ENCODE measurements around the gene SPAM1. TPM values are rescaled to one million over a fixed set of nuclear protein-coding genes. Genes with fewer than 3 reads are reported as not detected.
A peak's percentile ranks its signal among the peaks of the same experiment; 100 is the strongest.

SPAM1 gene
- total RNA-seq, 1 experiment from 2014 or later = not detected

- POLR2A ChIA-PET = no interaction called here
- no peak for ATAC-seq
- no peak for DNase-seq (ENCODE audit: low spot score)
- Mint-ChIP-seq H3K36me3 (peaks cover 5% of the 10 kb centered on the region; the same call in 1 of the 2 replicates), H3K9me3 (peaks cover 17% of the 10 kb centered on the region), H3K27ac (no peak overlapping the region), H3K27me3 (ENCODE audit: low read depth) (no peaks in the 10 kb centered on the region), H3K4me3 (no peak overlapping the region), H3K4me1 (peaks cover 7% of the 10 kb centered on the region)
- no peak for TF ChIP-seq NR3C1 (CRISPR knock-in tag; conservative IDR thresholded peaks at IDR 0.05; ENCODE audit: low read depth)
- TF ChIP-seq, protein P1, sequence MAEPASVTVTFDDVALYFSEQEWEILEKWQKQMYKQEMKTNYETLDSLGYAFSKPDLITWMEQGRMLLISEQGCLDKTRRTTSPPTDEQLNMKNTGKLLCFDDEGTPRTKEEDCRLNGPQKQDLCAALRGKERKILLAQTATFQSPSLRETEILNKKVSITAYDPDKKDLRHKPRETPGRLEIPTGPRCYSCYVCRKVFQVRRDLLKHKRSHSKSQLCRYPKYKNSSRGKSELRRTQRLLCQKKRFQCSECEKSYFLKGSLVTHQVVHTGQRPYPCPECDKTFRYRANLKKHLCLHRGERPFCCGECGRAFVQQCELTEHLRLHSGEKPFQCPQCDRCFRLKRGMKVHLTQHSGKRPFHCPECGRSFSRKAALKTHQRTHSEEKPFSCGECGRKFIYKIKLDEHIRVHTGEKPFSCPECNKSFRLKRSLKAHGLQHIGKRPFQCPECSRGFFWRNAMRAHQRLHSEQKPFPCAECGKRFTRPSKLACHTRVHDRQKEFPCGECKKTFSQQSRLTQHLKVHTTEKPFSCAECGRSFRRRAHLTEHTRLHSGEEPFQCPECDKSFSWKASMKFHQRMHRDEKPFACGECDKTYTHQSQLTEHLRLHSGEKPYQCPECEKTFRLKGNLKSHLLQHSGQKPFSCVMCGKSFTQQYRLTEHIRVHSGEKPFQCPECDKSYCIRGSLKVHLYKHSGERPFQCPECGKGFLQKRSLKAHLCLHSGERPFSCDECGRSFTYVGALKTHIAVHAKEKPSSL (CRISPR knock-in tag; conservative IDR thresholded peaks at IDR 0.05) = no peak
- TF ChIP-seq ZNF317 (CRISPR knock-in tag; IDR thresholded peaks at IDR 0.05; ENCODE audit: borderline replicate concordance, low read depth) = no peak
- no peak for TF ChIP-seq SOX15 (CRISPR knock-in tag; IDR thresholded peaks at IDR 0.05)
- CTCF ChIA-PET = no interaction called here
These were observed 1.4 kb upstream of the SPAM1 start for GRCh38 chr7:123923599-123923998.

DNA sequence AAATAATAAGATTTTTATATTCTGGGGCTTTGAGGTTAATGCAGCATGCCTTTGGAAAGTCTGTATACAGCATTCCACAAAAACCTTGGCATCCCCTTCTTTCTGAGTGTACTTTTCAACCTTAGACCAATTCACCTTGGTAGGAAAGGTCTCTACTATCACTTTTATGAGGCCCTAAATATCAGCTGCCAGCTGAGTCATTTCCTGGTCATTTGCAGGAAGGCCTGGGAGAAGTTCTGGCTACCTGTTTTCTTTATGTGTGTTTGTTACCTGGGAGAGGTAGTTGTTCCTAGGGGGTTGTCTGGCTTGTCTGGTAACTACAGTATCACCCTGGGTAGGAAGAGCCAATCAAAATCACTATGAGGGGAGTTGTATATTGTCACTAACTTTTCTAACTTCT lies 4.1 kb downstream of the SPAM1 start:
- Mint-ChIP-seq H3K4me1 (peaks cover 27% of the 10 kb centered on the region), H3K27me3 (ENCODE audit: low read depth) (no peaks in the 10 kb centered on the region), H3K4me3 (no peak overlapping the region), H3K27ac (peak overlapping the region; percentile 57; the same call in 1 of the 2 replicates), H3K9me3 (peaks cover 23% of the 10 kb centered on the region), H3K36me3 (peaks cover 11% of the 10 kb centered on the region)
- no peak for TF ChIP-seq EMX1 (CRISPR knock-in tag; IDR thresholded peaks at IDR 0.05)
- TF ChIP-seq, protein P1 (CRISPR knock-in tag; conservative IDR thresholded peaks at IDR 0.05) = no peak
- TF ChIP-seq ZNF263 (CRISPR knock-in tag; IDR thresholded peaks at IDR 0.05; ENCODE audit: low read depth) = no peak
- no peak for TF ChIP-seq ARID4B (CRISPR knock-in tag; IDR thresholded peaks at IDR 0.05; ENCODE audit: borderline replicate concordance)
- no peak for TF ChIP-seq GRHL2 (CRISPR knock-in tag; IDR thresholded peaks at IDR 0.05; ENCODE audit: insufficient replicate concordance, severe bottlenecking)
- TF ChIP-seq NFYB (CRISPR knock-in tag; conservative IDR thresholded peaks at IDR 0.05; ENCODE audit: low read depth) = no peak
- TF ChIP-seq JUN (CRISPR knock-in tag; IDR thresholded peaks at IDR 0.05) = no peak
- TF ChIP-seq NR3C1 (CRISPR knock-in tag; conservative IDR thresholded peaks at IDR 0.05; ENCODE audit: low read depth) = no peak
- no peak for TF ChIP-seq ZNF671 (CRISPR knock-in tag; IDR thresholded peaks at IDR 0.05)
- TF ChIP-seq ZNF138 (CRISPR knock-in tag; conservative IDR thresholded peaks at IDR 0.05) = no peak
- no peak for TF ChIP-seq NFATC4 (CRISPR knock-in tag; IDR thresholded peaks at IDR 0.05)
- TF ChIP-seq, protein P2, sequence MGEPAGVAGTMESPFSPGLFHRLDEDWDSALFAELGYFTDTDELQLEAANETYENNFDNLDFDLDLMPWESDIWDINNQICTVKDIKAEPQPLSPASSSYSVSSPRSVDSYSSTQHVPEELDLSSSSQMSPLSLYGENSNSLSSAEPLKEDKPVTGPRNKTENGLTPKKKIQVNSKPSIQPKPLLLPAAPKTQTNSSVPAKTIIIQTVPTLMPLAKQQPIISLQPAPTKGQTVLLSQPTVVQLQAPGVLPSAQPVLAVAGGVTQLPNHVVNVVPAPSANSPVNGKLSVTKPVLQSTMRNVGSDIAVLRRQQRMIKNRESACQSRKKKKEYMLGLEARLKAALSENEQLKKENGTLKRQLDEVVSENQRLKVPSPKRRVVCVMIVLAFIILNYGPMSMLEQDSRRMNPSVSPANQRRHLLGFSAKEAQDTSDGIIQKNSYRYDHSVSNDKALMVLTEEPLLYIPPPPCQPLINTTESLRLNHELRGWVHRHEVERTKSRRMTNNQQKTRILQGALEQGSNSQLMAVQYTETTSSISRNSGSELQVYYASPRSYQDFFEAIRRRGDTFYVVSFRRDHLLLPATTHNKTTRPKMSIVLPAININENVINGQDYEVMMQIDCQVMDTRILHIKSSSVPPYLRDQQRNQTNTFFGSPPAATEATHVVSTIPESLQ (CRISPR knock-in tag; IDR thresholded peaks at IDR 0.05) = no peak
- TF ChIP-seq GABPB1 (CRISPR knock-in tag; IDR thresholded peaks at IDR 0.05) = no peak
- TF ChIP-seq ZNF281 (CRISPR knock-in tag; IDR thresholded peaks at IDR 0.05) = no peak
- TF ChIP-seq ZNF396 (CRISPR knock-in tag; IDR thresholded peaks at IDR 0.05; ENCODE audit: borderline replicate concordance) = no peak
- TF ChIP-seq NFE2L1 (CRISPR knock-in tag; IDR thresholded peaks at IDR 0.05) = no peak
- TF ChIP-seq TEAD1 (CRISPR knock-in tag; IDR thresholded peaks at IDR 0.05) = no peak
- POLR2A ChIA-PET = interaction anchor here (0.7 kb wide), 1 partner anchor 15 kb away, joined by 3 read pairs; no protein-coding TSS in a partner anchor
- CTCF ChIA-PET = interaction anchor here (0.9 kb wide), 1 partner anchor 247 kb away, joined by 3 read pairs; no protein-coding TSS in a partner anchor
- DNase-seq (ENCODE audit: low spot score) = no peak
- ATAC-seq = peak; percentile 92

Data from WTC11 (cell line).